ENCODE measurements around the gene GPT2. TPM values are rescaled to one million over a fixed set of nuclear protein-coding genes. Genes with fewer than 3 reads are reported as not detected.

GPT2 gene
- polyA plus RNA-seq, 3 donors: 0.98 to 1.5 (median 1.4) TPM

DNA sequence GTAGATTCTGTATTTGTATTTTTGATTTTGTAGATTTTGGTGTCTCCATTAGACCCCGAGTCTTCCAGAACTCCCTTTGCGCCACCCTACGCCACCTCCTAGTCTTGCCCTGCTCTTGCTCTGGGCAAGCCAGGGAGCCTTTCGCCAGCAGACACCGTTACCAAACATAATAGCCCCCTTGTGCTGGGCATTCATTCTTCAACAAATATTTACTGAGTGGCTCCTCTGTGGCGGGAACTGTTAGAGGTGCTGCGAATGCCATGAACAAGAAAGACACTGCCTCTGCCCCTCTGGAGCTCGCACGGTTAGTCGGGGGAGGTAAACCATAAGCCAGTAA lies 841 bp upstream of the GPT2 start:
- Mint-ChIP-seq H3K36me3 (peaks cover 0 to 5% of the 10 kb centered on the region in 2 donors), H3K27ac (peak overlapping the region in 6 of 7 donors; percentile 67 to 88 (median 72)), H3K9me3 (no peaks in the 10 kb centered on the region), H3K4me3 (peak overlapping the region; percentile 86 to 89), H3K4me1 (peaks cover 39% of the 10 kb centered on the region), H3K27me3 (ENCODE audit: low read depth in 3 of 3) (peaks cover 2 to 10% (median 9%) of the 10 kb centered on the region in 3 donors)
- no peaks in the 10 kb centered on the region for H3K36me3 ChIP-seq (replicated peaks in 1 of 2; ENCODE audit: control insufficient read depth in 1 of 2, insufficient read depth in 2 of 2, low read length in 2 of 2)
- peaks cover 24 to 39% of the 10 kb centered on the region in 2 donors for H3K4me1 ChIP-seq (ENCODE audit: control insufficient read depth in 1 of 2, insufficient read depth in 2 of 2, low read length in 2 of 2)
- no peak for DNase-seq
- no peaks in the 10 kb centered on the region for H3K27me3 ChIP-seq (ENCODE audit: control insufficient read depth in 2 of 2, insufficient read depth in 2 of 2, low read length in 2 of 2)
- H3K27ac ChIP-seq (ENCODE audit: low read depth in 1 of 2, low read length in 2 of 2): peak overlapping the region; percentile 7 to 56
- WGBS (ENCODE audit: insufficient coverage): 13% methylated on average over 9 of the region's 10 CpGs
- peak overlapping the region; percentile 58 for H3K9ac ChIP-seq (ENCODE audit: insufficient read depth, low read length, poor library complexity, severe bottlenecking)
- no peaks in the 10 kb centered on the region for H3K9me3 ChIP-seq (replicated peaks in 1 of 2; ENCODE audit: control insufficient read depth in 1 of 2, insufficient read depth in 1 of 2, low read length in 2 of 2)
- H4K20me1 ChIP-seq (ENCODE audit: insufficient read depth, low read length): no peaks in the 10 kb centered on the region
- H3K4me2 ChIP-seq (replicated peaks; ENCODE audit: extremely low read depth, low read length, poor library complexity, severe bottlenecking): peak overlapping the region; percentile 91
- H3K79me2 ChIP-seq (ENCODE audit: insufficient read depth, low read length): peaks cover 9% of the 10 kb centered on the region
- peak overlapping the region; percentile 98 for H2AFZ ChIP-seq (ENCODE audit: insufficient read depth, low read depth, low read length, poor library complexity, severe bottlenecking)
- intact Hi-C loops (cut with micrococcal nuclease): no loop called here
- TF ChIP-seq, protein P1, sequence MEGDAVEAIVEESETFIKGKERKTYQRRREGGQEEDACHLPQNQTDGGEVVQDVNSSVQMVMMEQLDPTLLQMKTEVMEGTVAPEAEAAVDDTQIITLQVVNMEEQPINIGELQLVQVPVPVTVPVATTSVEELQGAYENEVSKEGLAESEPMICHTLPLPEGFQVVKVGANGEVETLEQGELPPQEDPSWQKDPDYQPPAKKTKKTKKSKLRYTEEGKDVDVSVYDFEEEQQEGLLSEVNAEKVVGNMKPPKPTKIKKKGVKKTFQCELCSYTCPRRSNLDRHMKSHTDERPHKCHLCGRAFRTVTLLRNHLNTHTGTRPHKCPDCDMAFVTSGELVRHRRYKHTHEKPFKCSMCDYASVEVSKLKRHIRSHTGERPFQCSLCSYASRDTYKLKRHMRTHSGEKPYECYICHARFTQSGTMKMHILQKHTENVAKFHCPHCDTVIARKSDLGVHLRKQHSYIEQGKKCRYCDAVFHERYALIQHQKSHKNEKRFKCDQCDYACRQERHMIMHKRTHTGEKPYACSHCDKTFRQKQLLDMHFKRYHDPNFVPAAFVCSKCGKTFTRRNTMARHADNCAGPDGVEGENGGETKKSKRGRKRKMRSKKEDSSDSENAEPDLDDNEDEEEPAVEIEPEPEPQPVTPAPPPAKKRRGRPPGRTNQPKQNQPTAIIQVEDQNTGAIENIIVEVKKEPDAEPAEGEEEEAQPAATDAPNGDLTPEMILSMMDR (IDR thresholded peaks at IDR 0.05): no peak
- H3K4me3 ChIP-seq (replicated peaks in 1 of 3; ENCODE audit: low read depth in 2 of 3, low read length in 3 of 3): peak overlapping the region; percentile 56 to 87 (median 77)

DNA sequence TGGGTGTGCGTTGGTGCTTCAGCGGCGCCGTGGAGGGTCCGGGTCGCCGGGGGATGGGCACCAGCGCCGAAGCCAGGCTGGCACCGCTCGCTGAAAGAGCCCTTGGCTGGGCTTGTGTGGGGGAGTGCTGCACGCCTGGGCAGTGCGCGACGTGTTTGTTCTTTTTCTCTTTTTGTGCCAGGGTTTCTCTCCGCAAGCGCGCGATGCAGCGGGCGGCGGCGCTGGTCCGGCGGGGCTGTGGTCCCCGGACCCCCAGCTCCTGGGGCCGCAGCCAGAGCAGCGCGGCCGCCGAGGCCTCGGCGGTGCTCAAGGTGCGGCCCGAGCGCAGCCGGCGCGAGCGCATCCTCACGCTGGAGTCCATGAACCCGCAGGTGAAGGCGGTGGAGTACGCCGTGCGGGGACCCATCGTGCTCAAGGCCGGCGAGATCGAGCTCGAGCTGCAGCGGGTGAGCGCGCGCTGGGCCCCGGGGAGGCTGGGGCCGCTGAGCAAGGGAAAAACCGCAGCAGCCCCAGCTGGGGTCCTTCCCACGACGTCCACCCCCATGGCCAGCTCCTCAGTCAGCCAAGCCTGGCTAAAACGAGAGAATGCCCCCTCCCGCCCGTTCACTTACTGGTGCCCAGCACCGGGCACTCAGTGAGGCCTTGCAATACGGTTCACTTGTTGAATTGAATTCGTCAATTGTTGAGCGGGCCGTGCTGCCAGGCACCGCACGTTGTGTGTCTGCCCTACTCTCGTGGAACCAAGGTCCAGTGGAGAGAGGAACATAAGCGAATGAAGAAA lies 541 bp downstream of the GPT2 start:
- Mint-ChIP-seq H3K9me3 (no peaks in the 10 kb centered on the region), H3K36me3 (peaks cover 0 to 5% of the 10 kb centered on the region in 2 donors), H3K4me3 (peak overlapping the region; percentile 86 to 89), H3K27me3 (ENCODE audit: low read depth in 3 of 3) (peaks cover 2 to 10% (median 9%) of the 10 kb centered on the region in 3 donors), H3K27ac (peak overlapping the region in 3 of 7 donors; percentile 12 to 76 (median 46)), H3K4me1 (peaks cover 33% of the 10 kb centered on the region)
- peak overlapping the region; percentile 98 for H2AFZ ChIP-seq (ENCODE audit: insufficient read depth, low read depth, low read length, poor library complexity, severe bottlenecking)
- H3K36me3 ChIP-seq (replicated peaks in 1 of 2; ENCODE audit: control insufficient read depth in 1 of 2, insufficient read depth in 2 of 2, low read length in 2 of 2): no peaks in the 10 kb centered on the region
- TF ChIP-seq, protein P1 (IDR thresholded peaks at IDR 0.05): no peak
- no peaks in the 10 kb centered on the region for H3K9me3 ChIP-seq (replicated peaks in 1 of 2; ENCODE audit: control insufficient read depth in 1 of 2, insufficient read depth in 1 of 2, low read length in 2 of 2)
- intact Hi-C loops (cut with micrococcal nuclease): loop anchor here in 1 of 2 donors (5.0 kb wide), 1 partner anchor 32 kb away; no protein-coding TSS in a partner anchor
- peak overlapping the region; percentile 56 to 87 (median 77) for H3K4me3 ChIP-seq (replicated peaks in 1 of 3; ENCODE audit: low read depth in 2 of 3, low read length in 3 of 3)
- peak overlapping the region; percentile 91 for H3K4me2 ChIP-seq (replicated peaks; ENCODE audit: extremely low read depth, low read length, poor library complexity, severe bottlenecking)
- H3K4me1 ChIP-seq (ENCODE audit: control insufficient read depth in 1 of 2, insufficient read depth in 2 of 2, low read length in 2 of 2): peaks cover 18 to 31% of the 10 kb centered on the region in 2 donors
- H3K79me2 ChIP-seq (ENCODE audit: insufficient read depth, low read length): peaks cover 9% of the 10 kb centered on the region
- no peak for DNase-seq
- H3K27me3 ChIP-seq (ENCODE audit: control insufficient read depth in 2 of 2, insufficient read depth in 2 of 2, low read length in 2 of 2): no peaks in the 10 kb centered on the region
- H3K27ac ChIP-seq (ENCODE audit: low read depth in 1 of 2, low read length in 2 of 2): peak overlapping the region in 1 of 2 donors; percentile 56
- H3K9ac ChIP-seq (ENCODE audit: insufficient read depth, low read length, poor library complexity, severe bottlenecking): peak overlapping the region; percentile 58
- no peaks in the 10 kb centered on the region for H4K20me1 ChIP-seq (ENCODE audit: insufficient read depth, low read length)
- WGBS (ENCODE audit: insufficient coverage): 3% methylated on average over 71 of the region's 72 CpGs
